ENCODE data around the gene APOBEC4.

DNA sequence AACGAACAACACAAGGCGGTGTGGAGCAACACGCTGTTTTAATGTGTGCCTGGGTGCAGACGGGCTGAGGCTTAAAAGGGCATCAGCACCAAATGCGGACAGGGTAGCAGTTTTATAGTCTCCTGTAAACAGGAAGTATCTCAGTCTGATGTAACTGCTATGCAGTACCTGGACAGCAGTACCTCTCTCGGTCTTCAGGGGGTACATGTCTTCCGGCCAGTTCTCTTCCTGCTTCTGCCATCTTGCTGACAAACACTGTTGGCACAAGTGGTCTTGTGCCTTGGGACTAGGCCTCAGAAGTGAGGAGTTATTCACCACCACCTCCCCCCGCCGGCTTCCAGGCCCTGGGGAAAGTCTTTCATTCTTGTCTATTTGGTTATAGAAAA, 49.7 kb upstream of the APOBEC4 start:
- no peak for TF ChIP-seq EP300 (IDR thresholded peaks at IDR 0.05; ENCODE audit: low read depth)
- no peak for TF ChIP-seq POLR2A (IDR thresholded peaks at IDR 0.05)
- TF ChIP-seq, protein P1, sequence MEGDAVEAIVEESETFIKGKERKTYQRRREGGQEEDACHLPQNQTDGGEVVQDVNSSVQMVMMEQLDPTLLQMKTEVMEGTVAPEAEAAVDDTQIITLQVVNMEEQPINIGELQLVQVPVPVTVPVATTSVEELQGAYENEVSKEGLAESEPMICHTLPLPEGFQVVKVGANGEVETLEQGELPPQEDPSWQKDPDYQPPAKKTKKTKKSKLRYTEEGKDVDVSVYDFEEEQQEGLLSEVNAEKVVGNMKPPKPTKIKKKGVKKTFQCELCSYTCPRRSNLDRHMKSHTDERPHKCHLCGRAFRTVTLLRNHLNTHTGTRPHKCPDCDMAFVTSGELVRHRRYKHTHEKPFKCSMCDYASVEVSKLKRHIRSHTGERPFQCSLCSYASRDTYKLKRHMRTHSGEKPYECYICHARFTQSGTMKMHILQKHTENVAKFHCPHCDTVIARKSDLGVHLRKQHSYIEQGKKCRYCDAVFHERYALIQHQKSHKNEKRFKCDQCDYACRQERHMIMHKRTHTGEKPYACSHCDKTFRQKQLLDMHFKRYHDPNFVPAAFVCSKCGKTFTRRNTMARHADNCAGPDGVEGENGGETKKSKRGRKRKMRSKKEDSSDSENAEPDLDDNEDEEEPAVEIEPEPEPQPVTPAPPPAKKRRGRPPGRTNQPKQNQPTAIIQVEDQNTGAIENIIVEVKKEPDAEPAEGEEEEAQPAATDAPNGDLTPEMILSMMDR (IDR thresholded peaks at IDR 0.05): no peak

Data from transverse colon (tissue), 3 donors.